GM19239 (cell line): ENCODE results near the gene ZNF566.
A peak's percentile ranks its signal among the peaks of the same experiment; 100 is the strongest.
"Not testable (repeated sequence)": the region's sequence is repeated elsewhere in the genome, so short reads cannot be mapped to it uniquely, and the experiment has no call there.

Source experiments
- DNase-seq: peaks from one replicate; pipeline ENCODE4 v3.0.0; 2011; ENCODE audit warnings: low spot score; ENCODE audit not compliant: insufficient read length
- FAIRE-seq: peaks from 2 replicates; lab custom pipeline; 2011; peaks lifted over from hg19 to GRCh38; lab: Jason Lieb, UNC

The ZNF566 gene

DNA sequence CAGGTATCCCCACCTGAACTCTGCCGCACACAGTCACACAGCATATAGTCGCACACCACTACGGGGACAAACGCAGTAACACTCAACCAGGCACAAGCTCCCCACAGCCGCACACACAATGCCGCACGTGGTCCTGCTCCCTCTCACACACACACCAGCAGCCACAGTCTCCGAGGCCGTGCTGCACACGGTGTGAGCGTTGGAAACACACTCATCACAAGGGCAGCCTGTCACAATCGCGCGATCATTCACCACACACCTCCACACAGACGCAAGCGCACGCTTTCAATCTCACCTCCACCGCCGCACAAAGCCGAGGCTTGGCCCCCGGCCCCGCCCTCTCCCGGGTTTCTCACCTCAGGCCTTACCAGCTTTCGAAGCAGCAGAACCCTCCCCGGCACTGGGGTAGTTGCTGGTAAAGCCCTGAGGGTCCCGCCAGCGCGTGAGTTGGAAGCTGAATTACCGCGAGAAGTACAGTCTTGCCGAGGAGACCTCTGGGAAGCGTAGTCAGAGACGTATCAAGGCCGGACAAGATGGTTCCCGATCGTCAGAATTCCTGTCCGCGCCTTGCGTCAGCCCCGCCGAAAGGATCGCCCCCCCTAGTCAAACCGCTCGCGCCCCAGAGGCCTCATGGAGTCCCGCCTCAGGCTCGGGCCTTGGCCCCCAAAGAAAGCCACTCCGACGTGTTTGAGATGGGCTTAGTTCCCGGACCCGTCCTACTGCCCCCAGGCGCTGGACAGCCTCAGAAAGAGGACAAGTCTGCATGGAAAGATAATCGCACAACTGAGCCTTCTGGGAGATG, at the start of gene ZNF566:
Gene ZNF566 (minus strand): TSS at position 444 of the 802 bp plus-strand sequence. CDS start 13,004 bp downstream, outside the sequence.
- DNase-seq (peak; percentile 93), FAIRE-seq (peak; percentile 81)

GRCh38 chr19:36528921-36529518, 39.7 kb upstream of the ZNF566 start:
- no peak for DNase-seq
- FAIRE-seq, result no peak

DNA sequence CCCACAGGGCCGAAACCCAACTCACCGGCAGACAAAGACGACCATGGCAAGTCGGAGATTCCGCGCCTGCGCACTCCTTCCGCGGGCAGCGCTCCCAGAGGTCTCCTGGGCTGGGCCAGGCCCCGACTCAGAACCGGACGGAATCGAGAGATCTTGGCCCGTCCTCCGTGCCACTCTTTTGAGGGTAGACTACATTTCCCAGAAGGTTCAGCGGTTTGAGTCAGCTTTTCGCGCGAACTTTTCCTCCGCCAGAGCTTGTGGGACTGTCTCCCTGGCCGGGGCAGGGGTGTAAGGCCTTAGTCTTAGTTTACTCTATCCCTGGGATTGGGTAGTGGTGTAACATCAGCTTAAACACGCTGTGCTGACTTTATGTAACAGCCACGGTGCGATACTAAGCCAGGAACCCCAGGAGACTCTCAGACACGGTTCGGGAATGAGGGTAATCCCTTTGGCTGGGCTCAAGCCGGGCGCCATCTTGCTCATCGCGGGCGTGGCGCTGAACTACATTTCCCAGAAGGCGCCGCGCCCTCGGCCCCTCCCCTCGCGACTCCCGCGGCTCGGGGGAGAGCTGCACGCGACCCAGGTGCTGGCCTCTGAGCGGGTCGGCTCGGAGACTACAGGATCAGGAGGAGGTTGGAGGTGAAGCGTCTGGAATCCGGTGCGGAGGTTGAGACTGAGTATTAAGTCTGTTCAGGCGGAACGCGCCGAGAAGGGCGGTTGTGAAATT, 39.0 kb upstream of the ZNF566 start, which contains the start of gene ZNF260:
Gene ZNF260 (minus strand): TSS at position 78 of the 727 bp plus-strand sequence. CDS start 13,033 bp downstream, outside the sequence.
- FAIRE-seq, result peak; percentile 96
- DNase-seq, result peak; percentile 69

- DNase-seq (no peak), FAIRE-seq (no peak)
Measured at GRCh38 chr19:36527873-36528193, 38.5 kb upstream of the ZNF566 start.

- no peak for DNase-seq
- no peak for FAIRE-seq
Measured at GRCh38 chr19:36527341-36527740, 38.0 kb upstream of the ZNF566 start.

DNA sequence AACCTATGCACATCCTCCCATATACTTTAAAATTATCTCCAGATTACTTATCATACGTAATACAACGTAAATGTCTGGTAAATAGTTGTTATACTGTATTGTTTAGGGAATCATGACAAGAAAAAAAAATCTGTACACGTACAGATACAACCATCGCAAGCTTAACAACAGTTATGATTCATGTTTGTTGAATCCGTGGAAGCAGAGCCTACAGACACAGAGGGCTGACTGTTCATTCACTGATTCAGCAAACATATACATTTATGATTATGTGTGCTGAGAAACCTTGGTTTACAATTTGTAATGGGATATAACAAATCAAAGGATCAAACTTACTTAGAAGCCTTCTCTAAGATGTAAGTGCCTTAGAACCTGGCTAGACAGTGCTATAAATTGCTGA, 37.2 kb upstream of the ZNF566 start:
- FAIRE-seq, result no peak
- DNase-seq, result no peak

DNA sequence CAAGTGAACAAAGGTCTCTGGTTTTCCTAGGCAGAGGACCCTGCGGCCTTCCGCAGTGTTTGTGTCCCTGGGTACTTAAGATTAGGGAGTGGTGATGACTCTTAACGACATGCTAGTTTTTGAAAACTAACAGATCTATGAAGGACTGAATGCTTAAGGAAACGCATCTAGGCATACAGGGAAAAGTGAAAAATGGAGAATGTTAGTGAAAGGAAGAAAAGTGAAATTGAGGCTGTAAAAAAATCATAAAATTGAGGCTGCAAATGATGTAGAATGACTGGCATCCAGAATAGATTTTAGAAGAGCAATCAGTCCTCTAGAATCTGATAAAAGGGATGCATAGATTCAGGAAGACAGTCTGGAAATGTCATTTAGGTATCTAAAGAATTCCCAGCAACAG, 35.3 kb upstream of the ZNF566 start:
- DNase-seq (no peak), FAIRE-seq (no peak)

DNA sequence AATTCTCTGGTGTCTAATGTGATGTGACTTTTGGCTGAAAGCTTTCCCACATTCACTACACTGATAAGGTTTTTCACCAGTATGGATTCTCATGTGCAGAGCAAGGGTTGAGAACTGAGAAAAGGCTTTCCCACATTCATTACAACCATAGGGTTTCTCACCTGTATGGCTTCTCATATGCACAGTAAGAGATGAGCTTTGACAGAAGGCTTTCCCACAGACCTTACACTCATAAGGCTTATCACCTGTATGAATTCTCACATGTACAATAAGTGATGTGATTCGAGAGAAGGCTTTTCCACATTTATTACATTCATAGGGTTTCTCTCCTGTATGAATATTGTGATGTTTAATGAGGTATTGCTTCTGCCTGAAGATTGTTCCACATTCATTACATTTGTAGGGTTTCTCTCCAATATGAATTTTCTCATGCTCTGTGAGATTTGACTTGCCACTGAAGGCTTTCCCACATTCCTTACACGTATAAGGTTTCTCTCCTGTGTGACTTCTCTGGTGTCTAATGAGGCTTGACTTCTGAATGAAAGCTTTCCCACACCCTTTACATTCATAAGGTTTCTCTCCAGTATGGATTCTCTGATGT, 24.8 kb upstream of the ZNF566 start:
- FAIRE-seq (no peak), DNase-seq (no peak)

GRCh38 chr19:36508325-36508724, 19.0 kb upstream of the ZNF566 start:
- DNase-seq (no peak), FAIRE-seq (no peak)

DNA sequence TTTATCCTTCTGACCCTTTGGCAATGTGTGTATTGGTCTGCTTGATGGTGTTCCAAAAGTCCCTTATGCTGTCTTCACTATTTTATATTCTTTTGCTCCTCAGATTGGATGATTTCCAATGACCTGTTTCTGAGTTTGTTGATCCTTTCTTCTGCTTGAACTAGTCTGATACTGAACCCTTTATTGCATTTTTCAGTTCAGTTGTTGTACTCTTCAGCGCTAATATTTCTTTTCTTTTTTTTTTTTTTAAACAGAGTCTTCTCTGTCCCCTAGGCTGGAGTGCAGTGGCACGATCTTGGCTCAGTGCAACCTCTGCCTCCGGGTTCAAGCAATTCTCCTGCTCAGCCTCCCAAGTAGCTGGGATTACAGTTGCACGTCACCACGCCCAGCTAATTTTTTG, 12.6 kb upstream of the ZNF566 start:
- no peak for DNase-seq
- FAIRE-seq, result no peak

DNA sequence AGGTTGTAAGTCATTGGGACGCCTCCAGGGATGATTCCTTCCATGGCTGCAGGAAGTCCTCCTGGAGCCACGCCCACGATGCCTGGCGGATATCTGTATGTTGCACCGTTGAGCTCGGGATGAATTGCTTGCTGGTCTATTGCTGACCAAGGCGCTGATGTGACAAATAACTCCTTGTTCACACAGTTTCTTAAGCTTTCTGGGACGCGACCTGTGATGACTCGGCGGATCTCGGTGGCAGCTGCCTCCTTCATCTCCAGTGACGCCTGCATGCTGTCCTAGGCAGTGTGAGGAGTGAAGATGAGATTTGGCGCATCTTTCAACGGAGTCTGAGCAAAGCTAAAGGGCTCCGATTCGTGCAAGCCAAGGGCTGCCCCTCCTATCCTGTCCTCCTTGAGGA, 7.6 kb upstream of the ZNF566 start:
- no peak for FAIRE-seq

GRCh38 chr19:36492689-36493453, 3.5 kb upstream of the ZNF566 start:
- DNase-seq, FAIRE-seq: not testable (repeated sequence)

More for the DNA sequence above, 7.6 kb upstream of the ZNF566 start:
- no peak for DNase-seq

DNA sequence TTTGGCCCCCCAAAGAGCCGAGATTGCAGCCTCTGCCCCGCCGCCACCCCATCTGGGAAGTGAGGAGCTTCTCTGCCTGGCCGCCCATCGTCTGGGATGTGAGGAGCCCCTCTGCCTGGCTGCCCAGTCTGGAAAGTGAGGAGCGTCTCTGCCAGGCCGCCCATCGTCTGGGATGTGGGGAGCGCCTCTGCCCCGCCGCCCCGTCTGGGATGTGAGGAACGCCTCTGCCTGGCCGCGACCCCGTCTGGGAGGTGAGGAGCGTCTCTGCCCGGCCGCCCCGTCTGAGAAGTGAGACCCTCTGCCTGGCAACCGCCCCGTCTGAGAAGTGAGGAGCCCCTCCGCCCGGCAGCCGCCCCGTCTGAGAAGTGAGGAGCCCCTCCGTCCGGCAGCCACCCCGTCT, 1.5 kb upstream of the ZNF566 start:
- not testable (repeated sequence) for FAIRE-seq, DNase-seq

GRCh38 chr19:36489920-36490415, 607 bp upstream of the ZNF566 start:
- FAIRE-seq, result peak; percentile 81
- DNase-seq, result peak; percentile 69

- DNase-seq (peak; percentile 21), FAIRE-seq (no peak)
Measured at GRCh38 chr19:36488846-36489117, 579 bp downstream of the ZNF566 start.

DNA sequence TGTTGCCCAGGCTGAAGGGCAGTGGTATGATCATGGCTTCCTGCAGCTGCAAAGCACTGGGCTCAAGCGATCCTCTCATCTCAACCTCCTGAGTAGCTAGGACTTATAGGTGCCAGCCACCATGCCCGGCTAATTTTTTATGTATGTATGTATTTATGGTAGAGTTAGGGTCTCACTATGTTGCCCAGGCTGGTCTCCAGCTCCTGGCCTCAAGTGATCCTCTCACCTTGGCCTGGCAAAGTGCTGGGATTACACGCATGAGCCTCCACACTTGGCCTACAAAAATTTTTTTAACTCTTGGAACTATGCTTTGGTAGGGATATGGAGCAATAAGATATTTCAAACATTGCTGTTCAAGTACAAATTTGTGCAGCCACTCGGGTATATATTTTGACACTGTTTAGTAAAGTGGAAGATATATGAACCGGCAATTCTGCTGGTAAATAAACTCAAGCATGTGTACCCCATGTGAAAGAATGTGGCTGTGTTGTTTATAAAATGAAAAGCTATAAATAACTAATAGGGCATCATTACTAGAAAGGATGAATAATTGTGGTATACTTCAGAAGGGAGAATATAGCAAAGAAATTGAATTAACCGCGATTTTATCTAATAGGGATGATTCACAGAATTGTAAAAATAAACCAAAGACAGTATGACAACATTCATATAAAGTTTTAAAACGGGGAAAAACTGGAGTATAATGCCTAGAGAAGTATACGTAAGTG, 1.1 kb downstream of the ZNF566 start:
- FAIRE-seq (no peak), DNase-seq (no peak)

- FAIRE-seq, result no peak
- no peak for DNase-seq
Measured at GRCh38 chr19:36483653-36484052, 5.7 kb downstream of the ZNF566 start.

DNA sequence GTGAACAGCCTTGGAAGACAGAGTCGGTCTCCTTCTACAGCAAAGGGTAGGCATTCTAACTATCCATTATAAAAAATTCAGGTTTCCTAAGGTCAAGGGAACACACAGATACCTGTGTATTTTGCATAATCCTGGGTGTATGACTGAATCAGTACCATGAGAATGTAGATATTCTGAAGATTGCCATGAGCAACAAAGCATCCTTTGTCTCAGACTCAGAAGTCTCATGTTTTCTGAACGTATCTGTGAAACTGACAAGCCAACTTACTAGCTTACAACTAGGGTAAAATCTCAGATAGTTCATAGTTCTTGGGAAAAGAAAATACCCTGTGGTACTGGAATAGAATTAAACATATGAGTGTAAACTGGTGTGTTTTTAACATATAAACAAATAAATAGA, 6.5 kb downstream of the ZNF566 start:
- DNase-seq, result no peak
- no peak for FAIRE-seq

DNA sequence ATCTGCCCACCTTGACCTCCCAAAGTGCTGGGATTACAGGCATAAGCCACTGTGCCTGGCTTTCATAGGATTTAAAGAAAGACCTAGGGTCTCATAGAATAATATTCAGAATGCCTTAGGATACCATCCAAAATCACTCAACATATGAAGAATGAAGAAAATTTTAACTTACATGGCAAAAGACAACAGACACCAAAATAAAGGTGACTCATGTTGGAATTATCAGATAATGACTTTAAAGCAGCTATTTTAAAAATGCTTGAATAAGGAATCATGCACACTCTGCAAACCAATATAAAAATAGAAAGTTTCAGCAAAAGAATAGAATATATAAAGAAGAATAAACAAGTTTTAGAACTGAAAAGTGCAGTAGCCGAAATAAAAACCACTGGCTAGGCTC, 29.3 kb downstream of the ZNF566 start:
- no peak for FAIRE-seq
- DNase-seq, result no peak
